Measurements from ENCODE around the gene ZNRF1. TPM values are rescaled to one million over a fixed set of nuclear protein-coding genes. Genes with fewer than 3 reads are reported as not detected.

ZNRF1 gene
- total and polyA plus RNA-seq, 11 donors: 12.8 to 43.3 (median 23.2) TPM

- intact Hi-C loops (cut with DNase I): no loop called here
- TF ChIP-seq POLR2A (IDR thresholded peaks at IDR 0.05) (no peak), CTCF (IDR thresholded peaks at IDR 0.05) (no peak)
- DNase-seq (no peak), ATAC-seq (no peak)
- Histone ChIP-seq H3K4me1 (peaks cover 3 to 45% (median 24%) of the 10 kb centered on the region in 12 donors), H3K27me3 (no peaks in the 10 kb centered on the region), H3K27ac (no peak overlapping the region), H3K36me3 (no peaks in the 10 kb centered on the region), H3K9me3 (peaks cover 0 to 4% (median 0%) of the 10 kb centered on the region in 12 donors), H3K4me3 (no peak overlapping the region)
- 66 to 72% (median 69%) methylated on average over 4 of the region's 4 CpGs for WGBS, 4 donors
Measured at GRCh38 chr16:75028544-75029135, 29.8 kb downstream of the ZNRF1 start.

DNA sequence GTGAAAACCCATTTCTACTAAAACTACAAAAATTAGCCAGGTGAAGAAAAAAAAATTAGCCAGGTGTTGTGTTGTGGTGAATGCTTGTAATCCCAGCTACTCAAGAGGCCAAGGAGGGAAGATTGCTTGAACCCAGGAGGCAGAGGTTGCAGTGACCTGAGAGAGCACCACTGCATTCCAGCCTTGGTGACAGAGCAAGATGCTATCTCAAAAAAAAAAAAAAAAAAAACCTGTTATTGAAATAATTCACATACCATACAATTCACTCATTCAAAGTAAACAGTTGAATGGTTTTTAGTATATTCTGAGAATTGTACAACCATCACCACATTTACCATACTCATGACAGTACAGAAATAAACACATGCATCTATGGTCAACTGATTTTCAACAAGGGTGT lies 31.0 kb downstream of the ZNRF1 start:
- no peaks in the 10 kb centered on the region for H3K27me3 ChIP-seq
- peaks cover 0 to 4% (median 0%) of the 10 kb centered on the region in 12 donors for H3K9me3 ChIP-seq
- intact Hi-C loops (cut with DNase I): no loop called here
- peaks cover 3 to 38% (median 18%) of the 10 kb centered on the region in 12 donors for H3K4me1 ChIP-seq
- no peak overlapping the region for H3K4me3 ChIP-seq
- no peaks in the 10 kb centered on the region for H3K36me3 ChIP-seq
- ATAC-seq: no peak
- TF ChIP-seq CTCF (IDR thresholded peaks at IDR 0.05): no peak
- no peak for TF ChIP-seq POLR2A (IDR thresholded peaks at IDR 0.05)
- DNase-seq: no peak
- H3K27ac ChIP-seq: no peak overlapping the region

- Histone ChIP-seq H3K9me3 (peaks cover 0 to 11% (median under 1%) of the 10 kb centered on the region in 12 donors), H3K27me3 (no peaks in the 10 kb centered on the region), H3K4me1 (peaks cover 0 to 14% (median 3%) of the 10 kb centered on the region in 12 donors), H3K27ac (no peak overlapping the region), H3K36me3 (no peaks in the 10 kb centered on the region), H3K4me3 (no peak overlapping the region)
- intact Hi-C loops (cut with DNase I): no loop called here
- no peak for ATAC-seq
- DNase-seq: no peak
- TF ChIP-seq POLR2A (IDR thresholded peaks at IDR 0.05) (no peak), CTCF (IDR thresholded peaks at IDR 0.05) (no peak)
Measured at GRCh38 chr16:75032655-75033054, 33.8 kb downstream of the ZNRF1 start.

DNA sequence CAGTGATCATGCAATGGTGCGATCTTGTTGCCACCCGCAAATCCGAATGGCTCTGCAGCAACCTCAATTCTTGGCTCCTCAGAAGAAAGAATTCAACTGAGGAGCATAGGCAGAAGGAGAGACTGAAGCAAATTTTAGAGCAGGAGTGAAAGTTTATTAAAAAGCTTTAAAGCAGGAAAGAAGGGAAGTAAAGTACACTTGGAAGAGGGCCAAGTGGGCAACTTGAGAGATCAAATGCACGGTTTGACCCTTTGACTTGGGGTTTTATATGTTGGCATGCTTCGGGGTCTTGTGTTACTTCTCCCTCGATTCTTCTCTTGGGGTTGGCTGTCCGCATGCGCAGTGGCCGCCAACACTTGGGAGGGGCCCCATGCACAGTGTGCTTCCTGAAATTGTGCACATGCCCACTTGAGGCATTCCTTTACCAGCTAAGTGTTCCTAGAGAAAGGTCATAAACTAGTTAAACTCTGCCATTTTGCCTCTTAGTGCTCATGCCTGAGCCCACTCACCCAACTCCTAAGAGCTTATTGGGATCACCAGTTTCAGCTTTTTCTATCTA lies 36.7 kb downstream of the ZNRF1 start:
- intact Hi-C loops (cut with DNase I): no loop called here
- Histone ChIP-seq H3K27ac (no peak overlapping the region), H3K36me3 (no peaks in the 10 kb centered on the region), H3K27me3 (no peaks in the 10 kb centered on the region), H3K4me3 (no peak overlapping the region), H3K9me3 (peaks cover 0 to 20% (median 11%) of the 10 kb centered on the region in 12 donors), H3K4me1 (peaks cover 0 to 25% (median 3%) of the 10 kb centered on the region in 12 donors)
- WGBS, 4 donors: 91 to 95% (median 92%) methylated on average over 9 of the region's 9 CpGs
- no peak for TF ChIP-seq POLR2A (IDR thresholded peaks at IDR 0.05)
- TF ChIP-seq CTCF (IDR thresholded peaks at IDR 0.05): no peak
- ATAC-seq (no peak), DNase-seq (no peak)

All from heart left ventricle (tissue), 16 donors.